MM.1S (cell line): Measurements from ENCODE around the gene DDHD1.

Experiments used
- DNase-seq: peaks from one replicate; pipeline ENCODE4 v3.0.0-alpha.2; 2015
- H2AFZ ChIP-seq: fragments of 300-600 bp; sonication (generic); 2 replicates; pipeline ENCODE4 v1.6.0; 2016; ENCODE audit warnings: antibody characterized with exemption, low read length
- H3F3A ChIP-seq: fragments of 300-600 bp; sonication (generic); 2 replicates; pipeline ENCODE4 v1.6.1; 2016; ENCODE audit warnings: mild to moderate bottlenecking, antibody characterized with exemption, low read length, moderate library complexity, mixed read lengths; ENCODE audit not compliant: insufficient read depth
- H3K27ac ChIP-seq: fragments of 300-600 bp; sonication (generic); 2 replicates; pipeline ENCODE4 v1.5.1; 2016; ENCODE audit warnings: mild to moderate bottlenecking, low read length
- H3K27me3 ChIP-seq: fragments of 300-600 bp; sonication (generic); replicated peaks from 2 replicates; pipeline ENCODE4 v1.6.0; 2016; ENCODE audit warnings: low read length; ENCODE audit not compliant: insufficient read depth
- H3K36me3 ChIP-seq: fragments of 300-600 bp; sonication (generic); replicated peaks from 2 replicates; pipeline ENCODE4 v1.6.1; 2016; ENCODE audit warnings: mild to moderate bottlenecking, low read length, mixed read lengths; ENCODE audit not compliant: insufficient read depth
- H3K4me1 ChIP-seq: fragments of 300-600 bp; sonication (generic); 2 replicates; pipeline ENCODE4 v1.6.1; 2016; ENCODE audit warnings: low read length, mixed read lengths
- H3K4me2 ChIP-seq: fragments of 300-600 bp; sonication (generic); 2 replicates; pipeline ENCODE4 v1.6.0; 2016; ENCODE audit warnings: low read depth, low read length
- H3K4me3 ChIP-seq: fragments of 300-600 bp; sonication (generic); 2 replicates; pipeline ENCODE4 v1.5.1; 2016; ENCODE audit warnings: low read length, mixed read lengths
- H3K79me2 ChIP-seq: fragments of 300-600 bp; sonication (generic); 2 replicates; pipeline ENCODE4 v1.6.1; 2016; ENCODE audit warnings: mixed run types, low read length, mixed read lengths
- H3K9ac ChIP-seq: fragments of 300-600 bp; sonication (generic); 2 replicates; pipeline ENCODE4 v1.6.1; 2016; ENCODE audit warnings: low read length, mixed read lengths
- H3K9me2 ChIP-seq: fragments of 300-600 bp; sonication (generic); replicated peaks from 2 replicates; pipeline ENCODE4 v1.6.1; 2016; ENCODE audit warnings: mild to moderate bottlenecking, low read length, mixed read lengths; ENCODE audit not compliant: insufficient read depth
- H3K9me3 ChIP-seq: fragments of 300-600 bp; sonication (generic); replicated peaks from 2 replicates; pipeline ENCODE4 v1.6.1; 2016; ENCODE audit warnings: mild to moderate bottlenecking, low read length, mixed read lengths; ENCODE audit not compliant: insufficient read depth
- H4K20me1 ChIP-seq: fragments of 300-600 bp; sonication (generic); 2 replicates; pipeline ENCODE4 v1.6.1; 2016; ENCODE audit warnings: mild to moderate bottlenecking, low read length, moderate library complexity, mixed read lengths; ENCODE audit not compliant: insufficient read depth
- CTCF ChIP-seq: fragments of 300-600 bp; sonication (generic); IDR thresholded peaks from 2 replicates; pipeline ENCODE4 v1.5.1; 2016; ENCODE audit warnings: antibody characterized with exemption, low read length, mixed read lengths
- EZH2 ChIP-seq: fragments of 300-600 bp; sonication (generic); optimal IDR thresholded peaks from 2 replicates; pipeline ENCODE3; 2017; ENCODE audit warnings: low read depth, mild to moderate bottlenecking, antibody characterized with exemption, low read length, mixed read lengths
- EZH2phosphoT487 ChIP-seq: fragments of 300-600 bp; sonication (generic); IDR thresholded peaks from 2 replicates; pipeline ENCODE4 v1.6.1; 2018; ENCODE audit warnings: antibody characterized with exemption, low read length

Gene DDHD1

GRCh38 chr14:53032838-53033390, 120.2 kb downstream of the DDHD1 start:
- H4K20me1 ChIP-seq, result no peaks in the 10 kb centered on the region
- H3K9me2 ChIP-seq, result no peaks in the 10 kb centered on the region
- H3K79me2 ChIP-seq, result no peaks in the 10 kb centered on the region
- H3K27ac ChIP-seq, result no peak overlapping the region
- no peaks in the 10 kb centered on the region for H3K36me3 ChIP-seq
- H3K9ac ChIP-seq, result no peak overlapping the region
- H3K9me3 ChIP-seq, result no peaks in the 10 kb centered on the region
- no peak overlapping the region for H3K4me3 ChIP-seq
- H3K27me3 ChIP-seq, result no peaks in the 10 kb centered on the region
- no peaks in the 10 kb centered on the region for H3F3A ChIP-seq
- DNase-seq, result no peak
- TF ChIP-seq EZH2phosphoT487, result no peak
- TF ChIP-seq EZH2, result no peak
- TF ChIP-seq CTCF, result no peak
- H3K4me1 ChIP-seq, result no peaks in the 10 kb centered on the region
- no peak overlapping the region for H3K4me2 ChIP-seq
- no peak overlapping the region for H2AFZ ChIP-seq

- TF ChIP-seq CTCF (no peak), EZH2 (no peak)
- no peaks in the 10 kb centered on the region for H3K9me3 ChIP-seq
- DNase-seq, result no peak
These were observed 120.8 kb downstream of the DDHD1 start for GRCh38 chr14:53032161-53032803.

GRCh38 chr14:53027562-53027961, 125.6 kb downstream of the DDHD1 start:
- Histone ChIP-seq H3K9me2 (no peaks in the 10 kb centered on the region), H3K9me3 (no peaks in the 10 kb centered on the region), H2AFZ (no peak overlapping the region), H3K27me3 (no peaks in the 10 kb centered on the region), H3K36me3 (no peaks in the 10 kb centered on the region), H3K9ac (no peak overlapping the region), H3K79me2 (no peaks in the 10 kb centered on the region), H3K4me2 (no peak overlapping the region), H3F3A (no peaks in the 10 kb centered on the region), H3K4me1 (no peaks in the 10 kb centered on the region), H3K27ac (no peak overlapping the region), H3K4me3 (no peak overlapping the region), H4K20me1 (no peaks in the 10 kb centered on the region)
- no peak for DNase-seq
- TF ChIP-seq EZH2phosphoT487 (no peak), CTCF (no peak), EZH2 (no peak)

More at GRCh38 chr14:53032161-53032803, 120.8 kb downstream of the DDHD1 start:
- Histone ChIP-seq H3K27ac (no peak overlapping the region), H3K27me3 (no peaks in the 10 kb centered on the region), H3K79me2 (no peaks in the 10 kb centered on the region), H3K4me3 (no peak overlapping the region), H3K4me1 (no peaks in the 10 kb centered on the region), H3K9ac (no peak overlapping the region), H3F3A (no peaks in the 10 kb centered on the region), H4K20me1 (no peaks in the 10 kb centered on the region), H2AFZ (no peak overlapping the region), H3K4me2 (no peak overlapping the region), H3K36me3 (no peaks in the 10 kb centered on the region), H3K9me2 (no peaks in the 10 kb centered on the region)
